ENCODE results near the gene WNT9B. TPM values are rescaled to one million over a fixed set of nuclear protein-coding genes. Genes with fewer than 3 reads are reported as not detected.

Gene WNT9B
- polyA plus RNA-seq, 2 of the 4 experiments (the other 2 are of a cell fraction): 0.05 TPM

DNA sequence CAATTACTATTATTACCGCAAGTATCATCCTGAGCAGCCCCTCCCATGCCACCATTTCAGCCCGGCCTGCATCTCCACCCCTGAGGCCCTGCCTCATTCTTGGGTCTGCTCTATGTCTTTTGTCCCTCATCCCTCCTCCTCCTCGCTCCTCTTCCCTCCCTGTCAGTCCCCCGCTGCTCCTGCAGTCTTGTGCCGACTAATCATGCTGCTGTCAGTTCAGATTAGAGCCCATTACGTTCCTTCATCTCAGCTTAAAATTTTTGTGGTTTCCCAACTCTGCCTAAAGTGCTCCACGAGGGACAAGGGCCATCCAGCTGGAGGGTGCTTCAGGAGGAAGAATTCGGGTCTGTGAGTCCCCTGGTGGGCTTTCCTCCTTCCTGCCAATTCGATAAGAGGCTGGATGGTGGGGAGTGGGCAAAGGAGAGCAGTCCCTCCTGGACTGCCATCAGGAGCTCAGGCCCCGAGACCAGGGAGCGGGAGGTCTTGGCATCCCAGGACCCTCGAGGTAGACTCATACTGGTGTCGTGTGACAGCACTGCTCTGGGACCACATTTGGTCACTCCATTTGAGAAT, 38.7 kb downstream of the WNT9B start:
- POLR2A ChIA-PET: no interaction called here
- Histone ChIP-seq H3K27ac (no peak overlapping the region), H3K4me3 (no peak overlapping the region), H3K4me2 (no peak overlapping the region), H3K4me1 (no peaks in the 10 kb centered on the region), H3K9me3 (no peaks in the 10 kb centered on the region)
- FAIRE-seq (no peak), DNase-seq (ENCODE audit: low read depth in 1 of 2, low spot score in 1 of 2) (no peak), ATAC-seq (no peak)
- WGBS (ENCODE audit: missing lambda C conversion rate): 50% methylated on average over 13 of the region's 13 CpGs
- TF ChIP-seq NPAS2 (CRISPR knock-in tag; IDR thresholded peaks at IDR 0.05; ENCODE audit: borderline replicate concordance) (no peak), ZC3H11A (IDR thresholded peaks at IDR 0.05) (no peak), RFX5 (IDR thresholded peaks at IDR 0.05) (no peak), RNF2 (IDR thresholded peaks at IDR 0.05; ENCODE audit: borderline replicate concordance, low read depth) (no peak), SMC3 (IDR thresholded peaks at IDR 0.05) (no peak), CBX2 (IDR thresholded peaks at IDR 0.05; ENCODE audit: borderline replicate concordance, low read depth) (no peak)
- TF ChIP-seq, protein P1, sequence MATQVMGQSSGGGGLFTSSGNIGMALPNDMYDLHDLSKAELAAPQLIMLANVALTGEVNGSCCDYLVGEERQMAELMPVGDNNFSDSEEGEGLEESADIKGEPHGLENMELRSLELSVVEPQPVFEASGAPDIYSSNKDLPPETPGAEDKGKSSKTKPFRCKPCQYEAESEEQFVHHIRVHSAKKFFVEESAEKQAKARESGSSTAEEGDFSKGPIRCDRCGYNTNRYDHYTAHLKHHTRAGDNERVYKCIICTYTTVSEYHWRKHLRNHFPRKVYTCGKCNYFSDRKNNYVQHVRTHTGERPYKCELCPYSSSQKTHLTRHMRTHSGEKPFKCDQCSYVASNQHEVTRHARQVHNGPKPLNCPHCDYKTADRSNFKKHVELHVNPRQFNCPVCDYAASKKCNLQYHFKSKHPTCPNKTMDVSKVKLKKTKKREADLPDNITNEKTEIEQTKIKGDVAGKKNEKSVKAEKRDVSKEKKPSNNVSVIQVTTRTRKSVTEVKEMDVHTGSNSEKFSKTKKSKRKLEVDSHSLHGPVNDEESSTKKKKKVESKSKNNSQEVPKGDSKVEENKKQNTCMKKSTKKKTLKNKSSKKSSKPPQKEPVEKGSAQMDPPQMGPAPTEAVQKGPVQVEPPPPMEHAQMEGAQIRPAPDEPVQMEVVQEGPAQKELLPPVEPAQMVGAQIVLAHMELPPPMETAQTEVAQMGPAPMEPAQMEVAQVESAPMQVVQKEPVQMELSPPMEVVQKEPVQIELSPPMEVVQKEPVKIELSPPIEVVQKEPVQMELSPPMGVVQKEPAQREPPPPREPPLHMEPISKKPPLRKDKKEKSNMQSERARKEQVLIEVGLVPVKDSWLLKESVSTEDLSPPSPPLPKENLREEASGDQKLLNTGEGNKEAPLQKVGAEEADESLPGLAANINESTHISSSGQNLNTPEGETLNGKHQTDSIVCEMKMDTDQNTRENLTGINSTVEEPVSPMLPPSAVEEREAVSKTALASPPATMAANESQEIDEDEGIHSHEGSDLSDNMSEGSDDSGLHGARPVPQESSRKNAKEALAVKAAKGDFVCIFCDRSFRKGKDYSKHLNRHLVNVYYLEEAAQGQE (IDR thresholded peaks at IDR 0.05): no peak
- TF ChIP-seq, protein P2, sequence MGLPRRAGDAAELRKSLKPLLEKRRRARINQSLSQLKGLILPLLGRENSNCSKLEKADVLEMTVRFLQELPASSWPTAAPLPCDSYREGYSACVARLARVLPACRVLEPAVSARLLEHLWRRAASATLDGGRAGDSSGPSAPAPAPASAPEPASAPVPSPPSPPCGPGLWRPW (IDR thresholded peaks at IDR 0.05): no peak
- TF ChIP-seq, protein P3, sequence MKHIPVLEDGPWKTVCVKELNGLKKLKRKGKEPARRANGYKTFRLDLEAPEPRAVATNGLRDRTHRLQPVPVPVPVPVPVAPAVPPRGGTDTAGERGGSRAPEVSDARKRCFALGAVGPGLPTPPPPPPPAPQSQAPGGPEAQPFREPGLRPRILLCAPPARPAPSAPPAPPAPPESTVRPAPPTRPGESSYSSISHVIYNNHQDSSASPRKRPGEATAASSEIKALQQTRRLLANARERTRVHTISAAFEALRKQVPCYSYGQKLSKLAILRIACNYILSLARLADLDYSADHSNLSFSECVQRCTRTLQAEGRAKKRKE (CRISPR knock-in tag; IDR thresholded peaks at IDR 0.05; ENCODE audit: low read depth): no peak
- TF ChIP-seq, protein P4, sequence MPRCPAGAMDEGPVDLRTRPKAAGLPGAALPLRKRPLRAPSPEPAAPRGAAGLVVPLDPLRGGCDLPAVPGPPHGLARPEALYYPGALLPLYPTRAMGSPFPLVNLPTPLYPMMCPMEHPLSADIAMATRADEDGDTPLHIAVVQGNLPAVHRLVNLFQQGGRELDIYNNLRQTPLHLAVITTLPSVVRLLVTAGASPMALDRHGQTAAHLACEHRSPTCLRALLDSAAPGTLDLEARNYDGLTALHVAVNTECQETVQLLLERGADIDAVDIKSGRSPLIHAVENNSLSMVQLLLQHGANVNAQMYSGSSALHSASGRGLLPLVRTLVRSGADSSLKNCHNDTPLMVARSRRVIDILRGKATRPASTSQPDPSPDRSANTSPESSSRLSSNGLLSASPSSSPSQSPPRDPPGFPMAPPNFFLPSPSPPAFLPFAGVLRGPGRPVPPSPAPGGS (IDR thresholded peaks at IDR 0.05): no peak
- CTCF ChIA-PET: interaction anchor here (0.8 to 1.3 kb wide), 4 partner anchors 19 to 112 kb away, joined by 3 read pairs; no protein-coding TSS in a partner anchor

DNA sequence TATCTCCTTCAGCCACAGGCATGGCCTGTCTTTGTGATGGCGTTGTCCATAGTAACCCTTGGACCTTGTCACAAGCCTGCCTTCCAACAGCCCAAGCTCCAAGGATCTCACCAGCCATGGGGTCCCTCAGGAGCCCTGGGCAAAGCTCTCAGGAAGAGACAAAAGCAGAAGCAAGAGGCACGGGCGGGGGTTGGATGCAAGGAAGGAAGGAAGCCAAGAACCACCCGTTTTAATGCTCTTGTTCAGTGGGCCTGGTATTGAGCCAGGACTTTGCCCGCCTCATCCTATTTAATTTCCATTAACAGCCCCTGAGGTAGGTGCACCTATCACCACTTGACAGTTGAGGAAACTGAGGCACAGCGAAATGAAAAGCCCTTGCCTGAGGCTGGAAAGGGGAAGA, 39.3 kb downstream of the WNT9B start:
- H3K9me3 ChIP-seq: no peaks in the 10 kb centered on the region
- no peaks in the 10 kb centered on the region for H3K4me1 ChIP-seq
- FAIRE-seq (no peak), DNase-seq (ENCODE audit: low read depth in 1 of 2, low spot score in 1 of 2) (no peak), ATAC-seq (no peak)
- 52% methylated on average over 6 of the region's 6 CpGs for WGBS (ENCODE audit: missing lambda C conversion rate)
- ChIA-PET POLR2A (no interaction called here), CTCF (interaction anchor here (0.8 to 1.3 kb wide), 2 partner anchors 20 to 111 kb away, joined by 3 read pairs; no protein-coding TSS in a partner anchor)
- H3K4me2 ChIP-seq: no peak overlapping the region
- no peak overlapping the region for H3K27ac ChIP-seq
- TF ChIP-seq POLR2A (IDR thresholded peaks at IDR 0.05; ENCODE audit: low read length) (no peak), MAZ (IDR thresholded peaks at IDR 0.05; ENCODE audit: borderline replicate concordance, low read depth, low read length) (no peak), MAFK (IDR thresholded peaks at IDR 0.05; ENCODE audit: partially characterized antibody) (no peak), RCOR1 (IDR thresholded peaks at IDR 0.05; ENCODE audit: low read depth, low read length) (no peak), FOSB (CRISPR knock-in tag; IDR thresholded peaks at IDR 0.05) (no peak), POLR2AphosphoS2 (conservative IDR thresholded peaks at IDR 0.05; ENCODE audit: low read length) (no peak), HDAC2 (IDR thresholded peaks at IDR 0.05) (no peak), ZNF302 (CRISPR knock-in tag; IDR thresholded peaks at IDR 0.05) (no peak), EP300 (IDR thresholded peaks at IDR 0.05) (no peak), SMC3 (IDR thresholded peaks at IDR 0.05) (no peak), CBX2 (IDR thresholded peaks at IDR 0.05; ENCODE audit: borderline replicate concordance, low read depth) (no peak), ZSCAN20 (CRISPR knock-in tag; IDR thresholded peaks at IDR 0.05) (no peak), NR3C1 (IDR thresholded peaks at IDR 0.05) (no peak), GATA3 (IDR thresholded peaks at IDR 0.05; ENCODE audit: borderline replicate concordance) (no peak)
- TF ChIP-seq, protein P5, sequence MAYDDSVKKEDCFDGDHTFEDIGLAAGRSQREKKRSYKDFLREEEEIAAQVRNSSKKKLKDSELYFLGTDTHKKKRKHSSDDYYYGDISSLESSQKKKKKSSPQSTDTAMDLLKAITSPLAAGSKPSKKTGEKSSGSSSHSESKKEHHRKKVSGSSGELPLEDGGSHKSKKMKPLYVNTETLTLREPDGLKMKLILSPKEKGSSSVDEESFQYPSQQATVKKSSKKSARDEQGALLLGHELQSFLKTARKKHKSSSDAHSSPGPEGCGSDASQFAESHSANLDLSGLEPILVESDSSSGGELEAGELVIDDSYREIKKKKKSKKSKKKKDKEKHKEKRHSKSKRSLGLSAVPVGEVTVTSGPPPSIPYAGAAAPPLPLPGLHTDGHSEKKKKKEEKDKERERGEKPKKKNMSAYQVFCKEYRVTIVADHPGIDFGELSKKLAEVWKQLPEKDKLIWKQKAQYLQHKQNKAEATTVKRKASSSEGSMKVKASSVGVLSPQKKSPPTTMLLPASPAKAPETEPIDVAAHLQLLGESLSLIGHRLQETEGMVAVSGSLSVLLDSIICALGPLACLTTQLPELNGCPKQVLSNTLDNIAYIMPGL (CRISPR knock-in tag; IDR thresholded peaks at IDR 0.05; ENCODE audit: borderline replicate concordance): no peak
- TF ChIP-seq, protein P4 (IDR thresholded peaks at IDR 0.05): no peak
- TF ChIP-seq, protein P1 (IDR thresholded peaks at IDR 0.05): no peak
- H3K4me3 ChIP-seq: no peak overlapping the region

All from A549 (cell line).